ENCODE results near the gene AKAP6. TPM values are rescaled to one million over a fixed set of nuclear protein-coding genes. Genes with fewer than 3 reads are reported as not detected.

The AKAP6 gene
- total RNA-seq, 2 donors from 2014 or later: 1.9 to 2.9 TPM

- Mint-ChIP-seq H3K27ac (no peak overlapping the region), H3K4me1 (no peaks in the 10 kb centered on the region), H3K27me3 (peaks cover 5% of the 10 kb centered on the region), H3K4me3 (no peak overlapping the region), H3K36me3 (ENCODE audit: low read depth) (no peaks in the 10 kb centered on the region)
- ATAC-seq: no peak
- DNase-seq: no peak
- no peaks in the 10 kb centered on the region for H3K9me3 ChIP-seq (ENCODE audit: control insufficient read depth, low read length, poor library complexity, severe bottlenecking)
Observed at GRCh38 chr14:32408018-32408417, 78.9 kb downstream of the AKAP6 start.

GRCh38 chr14:32412103-32412502 is 83.0 kb downstream of the AKAP6 start:
- ATAC-seq (no peak), DNase-seq (no peak)
- Mint-ChIP-seq H3K4me1 (no peaks in the 10 kb centered on the region), H3K27ac (no peak overlapping the region), H3K4me3 (no peak overlapping the region), H3K27me3 (peaks cover 3% of the 10 kb centered on the region), H3K36me3 (ENCODE audit: low read depth) (no peaks in the 10 kb centered on the region)
- H3K9me3 ChIP-seq (ENCODE audit: control insufficient read depth, low read length, poor library complexity, severe bottlenecking): no peaks in the 10 kb centered on the region

- Mint-ChIP-seq H3K36me3 (ENCODE audit: low read depth) (no peaks in the 10 kb centered on the region), H3K4me3 (no peak overlapping the region), H3K27ac (no peak overlapping the region), H3K4me1 (no peaks in the 10 kb centered on the region), H3K27me3 (no peaks in the 10 kb centered on the region)
- DNase-seq: no peak
- H3K9me3 ChIP-seq (ENCODE audit: control insufficient read depth, low read length, poor library complexity, severe bottlenecking): no peaks in the 10 kb centered on the region
- no peak for ATAC-seq
Observed at GRCh38 chr14:32412532-32412931, 83.4 kb downstream of the AKAP6 start.

GRCh38 chr14:32413967-32414640 is 85.0 kb downstream of the AKAP6 start:
- Mint-ChIP-seq H3K4me3 (no peak overlapping the region), H3K36me3 (ENCODE audit: low read depth) (no peaks in the 10 kb centered on the region), H3K4me1 (no peaks in the 10 kb centered on the region), H3K27ac (no peak overlapping the region), H3K27me3 (no peaks in the 10 kb centered on the region)
- DNase-seq (no peak), ATAC-seq (no peak)
- H3K9me3 ChIP-seq (ENCODE audit: control insufficient read depth, low read length, poor library complexity, severe bottlenecking): no peaks in the 10 kb centered on the region

- Mint-ChIP-seq H3K27me3 (no peaks in the 10 kb centered on the region), H3K4me3 (no peak overlapping the region), H3K36me3 (ENCODE audit: low read depth) (no peaks in the 10 kb centered on the region), H3K27ac (no peak overlapping the region), H3K4me1 (no peaks in the 10 kb centered on the region)
- ATAC-seq (no peak), DNase-seq (no peak)
- no peaks in the 10 kb centered on the region for H3K9me3 ChIP-seq (ENCODE audit: control insufficient read depth, low read length, poor library complexity, severe bottlenecking)
Observed at GRCh38 chr14:32414808-32415255, 85.7 kb downstream of the AKAP6 start.

GRCh38 chr14:32417956-32418552 is 89.0 kb downstream of the AKAP6 start:
- peaks cover 3% of the 10 kb centered on the region for H3K4me1 Mint-ChIP-seq
- no peaks in the 10 kb centered on the region for H3K27me3 Mint-ChIP-seq
- no peak overlapping the region for H3K4me3 Mint-ChIP-seq
- no peak overlapping the region for H3K27ac Mint-ChIP-seq
- ATAC-seq (no peak), DNase-seq (no peak)
- H3K36me3 Mint-ChIP-seq (ENCODE audit: low read depth): no peaks in the 10 kb centered on the region
- H3K9me3 ChIP-seq (ENCODE audit: control insufficient read depth, low read length, poor library complexity, severe bottlenecking): no peaks in the 10 kb centered on the region

- no peak for ATAC-seq
- H3K36me3 Mint-ChIP-seq (ENCODE audit: low read depth): no peaks in the 10 kb centered on the region
- no peak overlapping the region for H3K27ac Mint-ChIP-seq
- no peaks in the 10 kb centered on the region for H3K9me3 ChIP-seq (ENCODE audit: control insufficient read depth, low read length, poor library complexity, severe bottlenecking)
- H3K4me3 Mint-ChIP-seq: no peak overlapping the region
- H3K27me3 Mint-ChIP-seq: no peaks in the 10 kb centered on the region
- DNase-seq: no peak
- peaks cover 3% of the 10 kb centered on the region for H3K4me1 Mint-ChIP-seq
Observed at GRCh38 chr14:32419429-32419828, 90.3 kb downstream of the AKAP6 start.

GRCh38 chr14:32421781-32422180 is 92.7 kb downstream of the AKAP6 start:
- peaks cover 3% of the 10 kb centered on the region for H3K4me1 Mint-ChIP-seq
- H3K9me3 ChIP-seq (ENCODE audit: control insufficient read depth, low read length, poor library complexity, severe bottlenecking): no peaks in the 10 kb centered on the region
- no peak overlapping the region for H3K4me3 Mint-ChIP-seq
- DNase-seq: no peak
- peaks cover 4% of the 10 kb centered on the region for H3K27me3 Mint-ChIP-seq
- no peak overlapping the region for H3K27ac Mint-ChIP-seq
- ATAC-seq: no peak
- no peaks in the 10 kb centered on the region for H3K36me3 Mint-ChIP-seq (ENCODE audit: low read depth)

- peaks cover 9% of the 10 kb centered on the region for H3K27me3 Mint-ChIP-seq
Observed at GRCh38 chr14:32422440-32422839, 93.3 kb downstream of the AKAP6 start.

GRCh38 chr14:32426028-32426427 is 96.9 kb downstream of the AKAP6 start:
- ATAC-seq (no peak), DNase-seq (no peak)
- no peaks in the 10 kb centered on the region for H3K36me3 Mint-ChIP-seq (ENCODE audit: low read depth)
- H3K4me3 Mint-ChIP-seq: no peak overlapping the region
- H3K27me3 Mint-ChIP-seq: peaks cover 15% of the 10 kb centered on the region
- no peaks in the 10 kb centered on the region for H3K9me3 ChIP-seq (ENCODE audit: control insufficient read depth, low read length, poor library complexity, severe bottlenecking)
- H3K27ac Mint-ChIP-seq: no peak overlapping the region
- H3K4me1 Mint-ChIP-seq: no peaks in the 10 kb centered on the region

More at GRCh38 chr14:32422440-32422839, 93.3 kb downstream of the AKAP6 start:
- DNase-seq: no peak
- H3K27ac Mint-ChIP-seq: no peak overlapping the region
- no peaks in the 10 kb centered on the region for H3K9me3 ChIP-seq (ENCODE audit: control insufficient read depth, low read length, poor library complexity, severe bottlenecking)
- H3K36me3 Mint-ChIP-seq (ENCODE audit: low read depth): no peaks in the 10 kb centered on the region
- ATAC-seq: no peak
- no peak overlapping the region for H3K4me3 Mint-ChIP-seq
- H3K4me1 Mint-ChIP-seq: peaks cover 3% of the 10 kb centered on the region

GRCh38 chr14:32426586-32427388 is 97.7 kb downstream of the AKAP6 start:
- no peak for DNase-seq
- no peaks in the 10 kb centered on the region for H3K9me3 ChIP-seq (ENCODE audit: control insufficient read depth, low read length, poor library complexity, severe bottlenecking)
- no peaks in the 10 kb centered on the region for H3K36me3 Mint-ChIP-seq (ENCODE audit: low read depth)
- peaks cover 15% of the 10 kb centered on the region for H3K27me3 Mint-ChIP-seq
- ATAC-seq: no peak
- no peaks in the 10 kb centered on the region for H3K4me1 Mint-ChIP-seq
- H3K27ac Mint-ChIP-seq: no peak overlapping the region
- no peak overlapping the region for H3K4me3 Mint-ChIP-seq

- ATAC-seq (no peak), DNase-seq (no peak)
- no peaks in the 10 kb centered on the region for H3K9me3 ChIP-seq (ENCODE audit: control insufficient read depth, low read length, poor library complexity, severe bottlenecking)
- Mint-ChIP-seq H3K27me3 (peaks cover 15% of the 10 kb centered on the region), H3K4me1 (no peaks in the 10 kb centered on the region), H3K4me3 (no peak overlapping the region), H3K36me3 (ENCODE audit: low read depth) (no peaks in the 10 kb centered on the region), H3K27ac (no peak overlapping the region)
Observed at GRCh38 chr14:32427726-32428528, 98.8 kb downstream of the AKAP6 start.

GRCh38 chr14:32428875-32429274 is 99.8 kb downstream of the AKAP6 start:
- DNase-seq: no peak
- no peaks in the 10 kb centered on the region for H3K9me3 ChIP-seq (ENCODE audit: control insufficient read depth, low read length, poor library complexity, severe bottlenecking)
- no peak overlapping the region for H3K4me3 Mint-ChIP-seq
- no peaks in the 10 kb centered on the region for H3K36me3 Mint-ChIP-seq (ENCODE audit: low read depth)
- H3K27ac Mint-ChIP-seq: no peak overlapping the region
- ATAC-seq: no peak
- peaks cover 15% of the 10 kb centered on the region for H3K27me3 Mint-ChIP-seq
- no peaks in the 10 kb centered on the region for H3K4me1 Mint-ChIP-seq

Measured in T-helper 17 cell (primary cell).